ENCODE results near the gene PRKCB.
A peak's percentile ranks its signal among the peaks of the same experiment; 100 is the strongest.
"Not testable (repeated sequence)": the region's sequence is repeated elsewhere in the genome, so short reads cannot be mapped to it uniquely, and the experiment has no call there.

Gene PRKCB

DNA sequence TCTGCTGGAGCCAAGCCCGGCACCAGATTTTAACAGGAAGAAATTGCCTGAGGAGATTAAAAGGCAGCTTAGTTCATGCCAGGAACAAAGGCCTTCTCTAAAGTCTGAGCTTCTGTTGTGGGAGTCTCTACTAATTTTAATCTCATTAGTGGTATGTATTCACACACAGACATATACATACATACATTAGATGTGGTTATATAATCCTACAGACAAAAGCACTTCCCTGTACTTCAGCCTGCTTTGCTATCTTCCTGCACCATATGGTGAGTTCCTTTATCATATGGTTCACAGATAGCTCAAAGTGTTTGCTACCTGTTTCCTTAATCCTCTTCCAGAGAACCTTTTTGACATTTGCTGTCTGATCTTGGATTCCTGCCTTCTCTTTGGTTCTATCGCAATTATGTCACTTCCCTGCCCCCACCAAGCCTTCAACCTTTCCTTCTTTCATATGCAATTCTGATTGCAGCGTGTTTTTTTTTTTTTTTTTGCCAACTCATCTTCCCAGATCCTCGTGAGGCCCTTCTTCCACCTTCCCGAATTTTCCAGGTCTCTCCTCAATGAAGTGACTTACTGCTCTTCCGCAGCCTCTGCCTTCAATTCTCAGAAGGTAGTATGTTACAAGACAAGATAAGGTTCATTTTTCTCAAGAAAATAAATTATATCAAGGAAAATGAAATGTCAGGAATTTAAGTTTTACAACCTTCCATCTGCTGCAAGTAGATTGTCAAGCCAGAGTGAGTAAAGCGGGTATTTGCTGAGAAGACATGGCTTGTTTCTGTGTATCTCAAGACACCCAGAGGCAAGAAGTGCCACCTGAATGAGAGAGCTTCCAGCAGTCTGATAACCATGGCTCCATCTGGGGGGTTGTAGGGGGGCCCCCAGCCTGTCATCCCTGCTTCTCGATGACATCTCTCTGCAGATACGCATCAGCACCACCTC, 300.1 kb downstream of the PRKCB start:
- no peak for DNase-seq (ENCODE audit: low spot score)

GRCh38 chr16:24138024-24138423, 302.2 kb downstream of the PRKCB start:
- DNase-seq (ENCODE audit: low spot score), result no peak

DNA sequence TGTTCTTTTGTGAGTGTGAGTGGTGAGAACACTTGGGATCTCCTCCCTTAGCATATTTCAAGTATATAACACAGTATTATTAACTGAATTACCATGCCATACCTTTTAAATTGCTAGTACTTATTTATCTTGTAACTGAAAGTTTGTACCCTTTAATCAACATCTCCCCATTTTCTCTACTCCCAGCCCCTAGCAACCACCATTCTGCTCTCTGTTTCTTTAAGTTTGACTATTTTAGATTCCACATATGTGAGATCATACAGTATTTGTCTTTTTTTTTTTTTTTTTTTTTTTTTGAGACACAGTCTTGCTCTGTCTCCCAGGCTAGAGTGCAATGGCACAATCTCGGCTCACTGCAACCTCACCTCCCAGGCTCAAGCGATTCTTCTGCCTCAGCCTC, 302.8 kb downstream of the PRKCB start:
- DNase-seq (ENCODE audit: low spot score), result no peak

GRCh38 chr16:24139282-24139681, 303.5 kb downstream of the PRKCB start:
- no peak for DNase-seq (ENCODE audit: low spot score)

- DNase-seq (ENCODE audit: low spot score), result no peak
Observed at GRCh38 chr16:24140730-24141129, 304.9 kb downstream of the PRKCB start.

GRCh38 chr16:24141466-24141865, 305.7 kb downstream of the PRKCB start:
- no peak for DNase-seq (ENCODE audit: low spot score)

- DNase-seq (ENCODE audit: low spot score), result no peak
Observed at GRCh38 chr16:24141917-24142316, 306.1 kb downstream of the PRKCB start.

DNA sequence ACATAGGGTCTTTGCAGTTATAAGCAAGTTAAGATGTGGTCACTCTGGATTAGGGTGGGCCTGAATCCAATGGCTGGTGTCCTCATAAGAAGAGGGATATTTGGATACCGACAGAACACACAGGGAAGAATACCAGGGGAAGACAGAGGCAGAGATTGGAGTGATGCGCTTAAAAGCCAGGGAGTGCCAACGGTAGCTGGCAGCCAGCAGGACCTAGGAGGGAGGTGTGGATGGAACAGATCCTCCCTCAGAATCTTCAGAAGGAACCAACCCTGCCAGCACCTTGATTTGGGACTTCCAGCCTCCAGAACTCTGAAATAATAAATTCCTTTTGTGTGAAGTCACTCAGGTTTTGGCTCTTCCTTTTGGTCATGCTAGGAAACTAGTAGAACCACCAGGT, 310.1 kb downstream of the PRKCB start:
- DNase-seq (ENCODE audit: low spot score), result no peak

GRCh38 chr16:24146518-24146917, 310.7 kb downstream of the PRKCB start:
- no peak for DNase-seq (ENCODE audit: low spot score)

DNA sequence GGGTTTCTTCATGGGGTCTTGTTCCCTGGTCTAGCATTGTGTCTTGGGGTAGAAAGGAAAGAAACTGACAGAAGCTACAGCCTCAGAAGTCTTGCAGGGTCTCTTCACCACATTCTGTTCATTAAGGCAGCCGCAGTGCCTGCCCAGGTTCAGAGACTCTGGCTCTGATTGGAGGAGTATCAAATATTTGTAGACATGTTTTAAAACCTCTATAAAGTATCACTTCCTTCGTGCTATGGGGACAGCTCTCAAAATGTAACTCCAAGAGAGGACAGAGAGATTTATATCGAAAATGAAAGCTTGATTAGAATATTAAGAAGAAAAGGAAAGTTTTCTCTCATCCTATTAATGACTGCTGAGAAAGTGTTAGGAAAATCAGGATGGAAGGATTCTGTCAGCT, 313.3 kb downstream of the PRKCB start:
- DNase-seq (ENCODE audit: low spot score), result no peak

GRCh38 chr16:24150282-24150681, 314.5 kb downstream of the PRKCB start:
- DNase-seq (ENCODE audit: low spot score), result no peak

GRCh38 chr16:24151482-24151939, 315.7 kb downstream of the PRKCB start:
- DNase-seq (ENCODE audit: low spot score), result peak; percentile 10

DNA sequence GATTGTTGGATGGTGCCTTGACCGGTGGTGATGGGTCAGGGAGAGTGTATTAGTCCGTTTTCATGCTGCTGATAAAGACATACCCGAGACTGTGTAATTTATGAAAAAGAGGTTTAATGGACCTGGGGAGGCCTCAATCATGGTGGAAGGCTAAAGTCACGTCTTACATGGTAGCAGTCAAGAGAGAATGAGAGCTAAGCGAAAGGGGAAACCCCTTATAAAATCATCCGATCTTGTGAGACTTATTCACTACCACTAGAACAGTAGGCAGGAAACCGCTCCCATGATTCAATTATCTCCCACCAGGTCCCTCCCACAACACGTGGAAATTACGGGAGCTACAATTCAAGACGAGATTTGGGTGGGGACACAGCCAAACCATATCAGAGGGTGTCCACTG, 316.3 kb downstream of the PRKCB start:
- DNase-seq (ENCODE audit: low spot score), result not testable (repeated sequence)

GRCh38 chr16:24152826-24153225, 317.0 kb downstream of the PRKCB start:
- no peak for DNase-seq (ENCODE audit: low spot score)

DNA sequence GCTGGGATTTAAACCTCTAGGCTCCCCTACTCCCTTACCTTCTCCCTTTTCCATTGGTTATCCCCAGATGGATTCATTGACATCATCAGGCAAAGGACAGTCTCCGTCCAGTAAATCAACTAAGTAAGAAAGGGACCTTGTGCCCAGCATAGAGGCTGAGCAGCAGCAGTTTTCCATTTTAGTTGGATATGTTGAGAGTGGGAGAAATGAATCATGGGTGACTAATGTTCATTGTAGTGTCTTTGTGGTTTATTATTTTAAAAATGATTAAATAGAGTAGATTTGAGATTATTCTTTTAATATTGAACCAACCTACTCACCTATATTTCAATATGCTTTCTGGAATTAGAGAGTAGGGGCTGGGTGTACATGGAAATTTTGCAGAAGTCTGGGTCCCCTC, 321.0 kb downstream of the PRKCB start:
- DNase-seq (ENCODE audit: low spot score), result no peak

GRCh38 chr16:24163935-24164334, 328.2 kb downstream of the PRKCB start:
- no peak for DNase-seq (ENCODE audit: low spot score)

DNA sequence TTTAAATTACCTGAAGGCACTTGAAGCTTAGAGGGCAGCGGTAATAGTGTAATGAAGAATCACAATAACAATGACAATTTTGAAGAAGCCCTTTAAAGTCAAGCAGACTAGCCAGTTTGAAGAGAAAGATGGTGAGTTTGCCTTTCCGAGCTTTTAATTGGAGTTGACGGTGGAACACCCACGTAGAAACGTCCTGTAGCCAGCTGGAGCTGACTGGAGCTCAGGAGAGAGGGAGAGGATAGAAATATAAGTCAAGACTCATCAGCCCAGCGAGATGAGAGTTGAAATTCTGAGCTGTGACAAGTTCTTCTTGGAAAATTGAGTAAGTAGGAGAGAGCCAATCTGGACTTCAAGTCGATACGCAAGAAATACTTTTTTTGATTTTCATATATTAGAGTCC, 328.6 kb downstream of the PRKCB start:
- no peak for DNase-seq (ENCODE audit: low spot score)

GRCh38 chr16:24165273-24165672, 329.5 kb downstream of the PRKCB start:
- no peak for DNase-seq (ENCODE audit: low spot score)

DNA sequence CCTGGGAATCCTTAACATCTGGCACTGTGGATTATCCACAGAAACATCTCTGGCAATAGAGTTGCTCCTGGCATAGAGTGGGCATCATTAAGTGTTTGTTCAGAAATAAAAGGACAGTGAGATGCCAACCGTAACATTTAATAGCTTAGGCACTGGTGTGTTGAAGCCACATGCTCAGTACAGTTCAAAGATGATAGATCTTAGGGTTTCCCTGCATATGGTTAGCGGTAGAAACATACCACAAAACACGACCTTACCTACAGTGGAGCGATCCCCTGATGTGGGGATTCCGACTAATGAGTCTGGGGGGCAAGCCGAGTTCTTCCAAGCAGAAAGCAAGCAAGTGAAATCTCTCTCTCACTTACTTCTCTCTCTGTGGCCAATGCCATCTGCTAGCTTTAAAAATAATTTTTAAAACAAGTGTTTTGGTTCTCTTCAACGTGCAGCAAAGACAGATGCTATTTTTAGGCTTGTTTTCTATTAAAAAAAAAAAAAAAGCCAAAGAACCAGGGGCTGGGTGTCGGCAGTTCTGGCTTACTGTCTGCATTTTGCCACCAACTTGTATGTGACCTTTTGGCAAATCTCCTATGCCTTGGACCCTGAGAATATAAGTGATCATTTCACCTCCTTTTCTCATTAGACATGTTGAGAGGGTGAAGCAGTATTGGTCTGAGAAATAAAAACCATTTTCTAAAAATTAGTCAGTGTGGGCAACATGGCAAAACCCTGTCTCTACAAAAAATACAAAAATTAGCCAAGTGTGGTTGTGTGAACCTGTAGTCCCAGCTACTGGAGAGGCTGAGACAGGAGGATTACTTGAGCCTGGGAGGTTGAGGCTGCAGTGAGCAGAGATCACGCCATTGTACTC, 331.1 kb downstream of the PRKCB start:
- DNase-seq (ENCODE audit: low spot score), result no peak

GRCh38 chr16:24168856-24169255, 333.1 kb downstream of the PRKCB start:
- DNase-seq (ENCODE audit: low spot score), result no peak

GRCh38 chr16:24170407-24170806, 334.6 kb downstream of the PRKCB start:
- DNase-seq (ENCODE audit: low spot score), result no peak

DNA sequence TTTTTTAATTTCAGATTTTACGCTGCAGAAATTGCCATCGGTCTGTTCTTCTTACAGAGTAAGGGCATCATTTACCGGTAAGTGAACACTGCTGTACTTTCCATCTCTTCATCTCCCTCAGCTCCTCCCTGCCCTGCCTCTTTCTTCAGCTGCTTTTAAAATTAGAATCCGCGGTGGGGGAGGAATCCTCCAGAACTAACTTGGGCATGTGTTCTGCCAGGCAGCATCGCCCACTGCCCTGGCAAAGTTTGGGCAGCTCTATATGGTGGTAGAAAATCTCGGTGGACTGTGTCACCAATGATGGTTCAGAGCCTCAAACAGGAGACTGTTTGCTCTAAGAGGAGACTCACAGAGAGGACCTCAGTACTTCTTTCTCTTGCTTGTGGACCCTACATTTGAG, 338.7 kb downstream of the PRKCB start:
- DNase-seq (ENCODE audit: low spot score), result no peak

DNA sequence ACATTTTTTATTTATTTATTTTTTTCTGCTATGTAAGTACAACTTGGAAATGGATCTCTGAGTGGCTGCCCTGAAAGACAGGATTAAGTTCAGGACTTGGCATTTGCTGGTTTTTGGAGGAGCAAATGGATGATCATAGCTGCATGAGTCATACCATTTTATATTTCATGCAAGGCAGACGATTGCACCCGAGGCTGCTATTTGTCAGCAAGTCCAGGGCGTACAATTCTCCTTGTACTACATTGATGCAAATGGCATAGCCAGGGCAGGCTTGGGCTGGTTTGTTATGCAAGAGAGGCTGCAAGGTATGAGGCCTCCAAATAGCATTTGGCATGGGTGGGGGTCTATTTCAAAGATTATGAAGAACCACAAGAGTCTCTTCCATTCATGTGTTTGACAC, 339.2 kb downstream of the PRKCB start:
- no peak for DNase-seq (ENCODE audit: low spot score)

Data from COLO829 (cell line).